ENCODE results near the gene COA5.

The COA5 gene

DNA sequence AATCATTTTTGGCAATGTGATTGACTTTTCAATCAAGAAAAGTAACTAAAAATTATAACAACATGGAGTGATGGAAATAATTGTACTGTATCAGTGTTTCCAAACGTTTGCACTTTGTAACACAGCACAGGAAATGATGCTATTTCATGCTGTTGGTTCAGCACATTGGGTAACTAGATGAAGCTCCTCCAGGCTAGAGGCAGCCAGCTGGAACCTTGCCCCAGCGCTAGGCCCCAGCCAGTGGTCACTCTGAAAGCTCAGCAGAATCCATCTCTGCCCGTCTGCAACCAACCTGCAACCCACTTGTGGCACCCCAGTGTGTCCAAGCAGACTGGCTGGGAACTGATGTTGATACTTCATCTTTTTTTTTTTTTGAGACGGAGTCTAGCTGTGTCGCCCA is 15.3 kb upstream of the COA5 start:
- no peaks in the 10 kb centered on the region for H3K36me3 ChIP-seq (ENCODE audit: control insufficient read depth, insufficient read depth, low read length)
- H3K27ac ChIP-seq = no peak overlapping the region
- H3K4me2 ChIP-seq (ENCODE audit: low read length) = no peak overlapping the region
- H2AFZ ChIP-seq = no peak overlapping the region
- TF ChIP-seq, protein P1, sequence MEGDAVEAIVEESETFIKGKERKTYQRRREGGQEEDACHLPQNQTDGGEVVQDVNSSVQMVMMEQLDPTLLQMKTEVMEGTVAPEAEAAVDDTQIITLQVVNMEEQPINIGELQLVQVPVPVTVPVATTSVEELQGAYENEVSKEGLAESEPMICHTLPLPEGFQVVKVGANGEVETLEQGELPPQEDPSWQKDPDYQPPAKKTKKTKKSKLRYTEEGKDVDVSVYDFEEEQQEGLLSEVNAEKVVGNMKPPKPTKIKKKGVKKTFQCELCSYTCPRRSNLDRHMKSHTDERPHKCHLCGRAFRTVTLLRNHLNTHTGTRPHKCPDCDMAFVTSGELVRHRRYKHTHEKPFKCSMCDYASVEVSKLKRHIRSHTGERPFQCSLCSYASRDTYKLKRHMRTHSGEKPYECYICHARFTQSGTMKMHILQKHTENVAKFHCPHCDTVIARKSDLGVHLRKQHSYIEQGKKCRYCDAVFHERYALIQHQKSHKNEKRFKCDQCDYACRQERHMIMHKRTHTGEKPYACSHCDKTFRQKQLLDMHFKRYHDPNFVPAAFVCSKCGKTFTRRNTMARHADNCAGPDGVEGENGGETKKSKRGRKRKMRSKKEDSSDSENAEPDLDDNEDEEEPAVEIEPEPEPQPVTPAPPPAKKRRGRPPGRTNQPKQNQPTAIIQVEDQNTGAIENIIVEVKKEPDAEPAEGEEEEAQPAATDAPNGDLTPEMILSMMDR (IDR thresholded peaks at IDR 0.05) = no peak
- H3K27me3 ChIP-seq (ENCODE audit: control insufficient read depth, insufficient read depth, low read length) = no peaks in the 10 kb centered on the region
- no peak overlapping the region for H3K4me3 ChIP-seq (ENCODE audit: low read depth, low read length)
- H3K79me2 ChIP-seq = no peaks in the 10 kb centered on the region
- no peaks in the 10 kb centered on the region for H3K9me3 ChIP-seq (ENCODE audit: control insufficient read depth, low read length)
- no peaks in the 10 kb centered on the region for H3K4me1 ChIP-seq
- H3K9ac ChIP-seq = no peak overlapping the region

DNA sequence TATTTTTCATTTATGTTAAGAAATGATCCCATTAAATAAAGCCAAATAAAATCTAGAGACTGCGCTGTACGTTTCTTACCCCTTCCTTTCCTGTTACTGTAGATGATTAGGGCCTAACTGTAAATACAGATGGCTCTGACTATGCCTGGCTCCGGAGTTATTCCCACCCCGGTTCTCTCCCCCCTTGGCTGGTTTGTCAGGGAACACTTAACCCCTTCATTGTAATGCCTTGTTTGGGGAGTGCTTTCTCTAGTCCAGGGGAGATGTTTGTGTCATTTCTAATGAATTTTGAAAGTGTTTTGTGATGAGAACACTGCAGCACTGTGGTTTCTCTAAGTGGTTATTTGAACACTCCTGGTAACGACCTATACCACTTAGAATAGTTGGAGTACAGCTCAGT is 8.8 kb upstream of the COA5 start:
- Histone ChIP-seq H3K27ac (no peak overlapping the region), H3K4me1 (no peaks in the 10 kb centered on the region), H3K27me3 (ENCODE audit: control insufficient read depth, insufficient read depth, low read length) (no peaks in the 10 kb centered on the region), H2AFZ (no peak overlapping the region), H3K9me3 (ENCODE audit: control insufficient read depth, low read length) (no peaks in the 10 kb centered on the region), H3K4me2 (ENCODE audit: low read length) (no peak overlapping the region), H3K4me3 (ENCODE audit: low read depth, low read length) (no peak overlapping the region), H3K9ac (no peak overlapping the region), H3K36me3 (ENCODE audit: control insufficient read depth, insufficient read depth, low read length) (no peaks in the 10 kb centered on the region), H3K79me2 (peaks cover 8% of the 10 kb centered on the region)
- TF ChIP-seq, protein P1 (IDR thresholded peaks at IDR 0.05) = no peak

- H3K9me3 ChIP-seq (ENCODE audit: control insufficient read depth, low read length) = no peaks in the 10 kb centered on the region
- no peak overlapping the region for H3K27ac ChIP-seq
- peaks cover 5% of the 10 kb centered on the region for H3K4me1 ChIP-seq
- H2AFZ ChIP-seq = no peak overlapping the region
- TF ChIP-seq, protein P1 (IDR thresholded peaks at IDR 0.05) = no peak
- no peak overlapping the region for H3K4me3 ChIP-seq (ENCODE audit: low read depth, low read length)
- H3K9ac ChIP-seq = no peak overlapping the region
- no peak overlapping the region for H3K4me2 ChIP-seq (ENCODE audit: low read length)
- H3K36me3 ChIP-seq (ENCODE audit: control insufficient read depth, insufficient read depth, low read length) = no peaks in the 10 kb centered on the region
- H3K27me3 ChIP-seq (ENCODE audit: control insufficient read depth, insufficient read depth, low read length) = no peaks in the 10 kb centered on the region
- H3K79me2 ChIP-seq = peaks cover 17% of the 10 kb centered on the region
These were observed 7.2 kb upstream of the COA5 start for GRCh38 chr2:98615481-98615880.

- Histone ChIP-seq H3K4me1 (peaks cover 10% of the 10 kb centered on the region), H3K9me3 (ENCODE audit: control insufficient read depth, low read length) (no peaks in the 10 kb centered on the region), H3K4me3 (ENCODE audit: low read depth, low read length) (no peak overlapping the region), H3K36me3 (ENCODE audit: control insufficient read depth, insufficient read depth, low read length) (no peaks in the 10 kb centered on the region), H3K27ac (no peak overlapping the region), H3K79me2 (peaks cover 30% of the 10 kb centered on the region), H3K4me2 (ENCODE audit: low read length) (no peak overlapping the region), H2AFZ (no peak overlapping the region), H3K9ac (no peak overlapping the region), H3K27me3 (ENCODE audit: control insufficient read depth, insufficient read depth, low read length) (no peaks in the 10 kb centered on the region)
- TF ChIP-seq, protein P1 (IDR thresholded peaks at IDR 0.05) = no peak
These were observed 5.9 kb upstream of the COA5 start for GRCh38 chr2:98614024-98614739.
